C4-2B (cell line): Measurements from ENCODE around the gene ZNF705A.
"Not testable (repeated sequence)": the region's sequence is repeated elsewhere in the genome, so short reads cannot be mapped to it uniquely, and the experiment has no call there.

Experiments used
- ZFX ChIP-seq: fragments of 450-650 bp; IDR thresholded peaks from 2 replicates; pipeline ENCODE4 v1.6.1; 2017
- TF ChIP-seq, protein P1 (sequence below): fragments of 450-650 bp; conservative IDR thresholded peaks from 2 replicates; pipeline ENCODE4 v1.5.1; 2017; ENCODE audit warnings: mild to moderate bottlenecking

DNA sequence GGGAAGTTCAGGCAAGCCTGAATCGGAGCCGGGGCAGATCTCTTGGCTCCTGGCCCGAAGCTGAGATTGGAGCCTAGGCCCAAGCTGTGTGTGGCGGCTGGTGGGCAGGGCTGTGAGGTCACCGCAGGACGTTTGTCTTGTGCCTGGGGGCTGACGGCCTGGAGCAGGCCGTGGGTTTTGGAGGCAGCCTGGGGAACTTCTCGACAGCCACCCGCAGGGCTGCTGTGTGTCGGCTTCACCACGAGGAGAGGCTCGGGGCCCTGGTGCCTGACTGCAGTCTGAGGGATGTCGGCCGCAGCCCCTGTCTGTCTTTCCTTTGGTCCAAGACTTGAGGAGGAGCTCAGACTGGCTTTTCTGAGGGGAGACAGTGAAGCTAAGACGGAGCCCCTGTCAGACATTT lies 65.5 kb downstream of the ZNF705A start:
- TF ChIP-seq, protein P1, sequence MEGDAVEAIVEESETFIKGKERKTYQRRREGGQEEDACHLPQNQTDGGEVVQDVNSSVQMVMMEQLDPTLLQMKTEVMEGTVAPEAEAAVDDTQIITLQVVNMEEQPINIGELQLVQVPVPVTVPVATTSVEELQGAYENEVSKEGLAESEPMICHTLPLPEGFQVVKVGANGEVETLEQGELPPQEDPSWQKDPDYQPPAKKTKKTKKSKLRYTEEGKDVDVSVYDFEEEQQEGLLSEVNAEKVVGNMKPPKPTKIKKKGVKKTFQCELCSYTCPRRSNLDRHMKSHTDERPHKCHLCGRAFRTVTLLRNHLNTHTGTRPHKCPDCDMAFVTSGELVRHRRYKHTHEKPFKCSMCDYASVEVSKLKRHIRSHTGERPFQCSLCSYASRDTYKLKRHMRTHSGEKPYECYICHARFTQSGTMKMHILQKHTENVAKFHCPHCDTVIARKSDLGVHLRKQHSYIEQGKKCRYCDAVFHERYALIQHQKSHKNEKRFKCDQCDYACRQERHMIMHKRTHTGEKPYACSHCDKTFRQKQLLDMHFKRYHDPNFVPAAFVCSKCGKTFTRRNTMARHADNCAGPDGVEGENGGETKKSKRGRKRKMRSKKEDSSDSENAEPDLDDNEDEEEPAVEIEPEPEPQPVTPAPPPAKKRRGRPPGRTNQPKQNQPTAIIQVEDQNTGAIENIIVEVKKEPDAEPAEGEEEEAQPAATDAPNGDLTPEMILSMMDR: not testable (repeated sequence)
- TF ChIP-seq ZFX: not testable (repeated sequence)
